ENCODE data around the gene GNG13.
"Not testable (repeated sequence)": the region's sequence is repeated elsewhere in the genome, so short reads cannot be mapped to it uniquely, and the experiment has no call there.

The GNG13 gene

GRCh38 chr16:784431-784830 is 16.1 kb downstream of the GNG13 start:
- in situ Hi-C loops (cut with MboI; ENCODE audit: low pct_unique_long_range_greater_than_20kb, low sequenced_read_pairs): loop anchor here (10.0 kb wide), 1 partner anchor 70 kb away; the partner anchor contains the start of gene METRN

GRCh38 chr16:783404-784161 is 17.0 kb downstream of the GNG13 start:
- in situ Hi-C loops (cut with MboI; ENCODE audit: low pct_unique_long_range_greater_than_20kb, low sequenced_read_pairs): loop anchor here (10.0 kb wide), 1 partner anchor 69 kb away; the partner anchor contains the start of gene METRN

More at GRCh38 chr16:784431-784830, 16.1 kb downstream of the GNG13 start:
- DNase-seq: no peak

GRCh38 chr16:782766-783403 is 17.6 kb downstream of the GNG13 start:
- no peak for DNase-seq
- in situ Hi-C loops (cut with MboI; ENCODE audit: low pct_unique_long_range_greater_than_20kb, low sequenced_read_pairs): loop anchor here (10.0 kb wide), 1 partner anchor 68 kb away; the partner anchor contains the start of gene METRN

More at GRCh38 chr16:783404-784161, 17.0 kb downstream of the GNG13 start:
- no peak for DNase-seq

- no peak for DNase-seq
- in situ Hi-C loops (cut with MboI; ENCODE audit: low pct_unique_long_range_greater_than_20kb, low sequenced_read_pairs): loop anchor here (10.0 kb wide), 1 partner anchor 67 kb away; the partner anchor contains the start of gene METRN
Observed at GRCh38 chr16:782258-782657, 18.3 kb downstream of the GNG13 start.

- in situ Hi-C loops (cut with MboI; ENCODE audit: low pct_unique_long_range_greater_than_20kb, low sequenced_read_pairs): loop anchor here (10.0 kb wide), 1 partner anchor 67 kb away; the partner anchor contains the start of gene METRN
- DNase-seq: no peak
Observed at GRCh38 chr16:781346-782010, 19.1 kb downstream of the GNG13 start.

GRCh38 chr16:780296-780695 is 20.2 kb downstream of the GNG13 start:
- in situ Hi-C loops (cut with MboI; ENCODE audit: low pct_unique_long_range_greater_than_20kb, low sequenced_read_pairs): loop anchor here (10.0 kb wide), 1 partner anchor 65 kb away; the partner anchor contains the start of gene METRN
- no peak for DNase-seq

GRCh38 chr16:779561-779960 is 21.0 kb downstream of the GNG13 start:
- in situ Hi-C loops (cut with MboI; ENCODE audit: low pct_unique_long_range_greater_than_20kb, low sequenced_read_pairs): no loop called here
- DNase-seq: no peak

GRCh38 chr16:778909-779527 is 21.5 kb downstream of the GNG13 start:
- DNase-seq: no peak
- in situ Hi-C loops (cut with MboI; ENCODE audit: low pct_unique_long_range_greater_than_20kb, low sequenced_read_pairs): no loop called here

GRCh38 chr16:778447-778846 is 22.1 kb downstream of the GNG13 start:
- DNase-seq: no peak
- in situ Hi-C loops (cut with MboI; ENCODE audit: low pct_unique_long_range_greater_than_20kb, low sequenced_read_pairs): no loop called here

- in situ Hi-C loops (cut with MboI; ENCODE audit: low pct_unique_long_range_greater_than_20kb, low sequenced_read_pairs): no loop called here
- DNase-seq: no peak
Observed at GRCh38 chr16:777826-778225, 22.7 kb downstream of the GNG13 start.

GRCh38 chr16:776824-777223 is 23.7 kb downstream of the GNG13 start:
- in situ Hi-C loops (cut with MboI; ENCODE audit: low pct_unique_long_range_greater_than_20kb, low sequenced_read_pairs): no loop called here

GRCh38 chr16:776298-776697 is 24.2 kb downstream of the GNG13 start:
- in situ Hi-C loops (cut with MboI; ENCODE audit: low pct_unique_long_range_greater_than_20kb, low sequenced_read_pairs); DNase-seq: not testable (repeated sequence)

More at GRCh38 chr16:776824-777223, 23.7 kb downstream of the GNG13 start:
- DNase-seq: no peak

GRCh38 chr16:775236-775796 is 25.2 kb downstream of the GNG13 start:
- in situ Hi-C loops (cut with MboI; ENCODE audit: low pct_unique_long_range_greater_than_20kb, low sequenced_read_pairs): no loop called here
- no peak for DNase-seq

- DNase-seq: no peak
Observed at GRCh38 chr16:774086-775001, 26.2 kb downstream of the GNG13 start.

GRCh38 chr16:772959-773358 is 27.6 kb downstream of the GNG13 start:
- no peak for DNase-seq
- in situ Hi-C loops (cut with MboI; ENCODE audit: low pct_unique_long_range_greater_than_20kb, low sequenced_read_pairs): no loop called here

More at GRCh38 chr16:774086-775001, 26.2 kb downstream of the GNG13 start:
- in situ Hi-C loops (cut with MboI; ENCODE audit: low pct_unique_long_range_greater_than_20kb, low sequenced_read_pairs): no loop called here

- no peak for DNase-seq
- in situ Hi-C loops (cut with MboI; ENCODE audit: low pct_unique_long_range_greater_than_20kb, low sequenced_read_pairs): no loop called here
Observed at GRCh38 chr16:770411-770810, 30.1 kb downstream of the GNG13 start.

GRCh38 chr16:769934-770333 is 30.6 kb downstream of the GNG13 start:
- DNase-seq: no peak
- in situ Hi-C loops (cut with MboI; ENCODE audit: low pct_unique_long_range_greater_than_20kb, low sequenced_read_pairs): no loop called here

Data from KBM-7 (cell line).